Measurements from ENCODE around the gene ACTR6.
A peak's percentile ranks its signal among the peaks of the same experiment; 100 is the strongest.

- TF ChIP-seq NR2F1 (conservative IDR thresholded peaks at IDR 0.05), result no peak
- TF ChIP-seq CTCF (IDR thresholded peaks at IDR 0.05 in 2 of 3, conservative IDR thresholded peaks at IDR 0.05 in 1 of 3; ENCODE audit: control insufficient read depth in 2 of 3, extremely low read depth in 1 of 3, insufficient read depth in 1 of 3, low read depth in 3 of 3, low read length in 3 of 3), result no peak
- no peak for TF ChIP-seq ZNF384 (IDR thresholded peaks at IDR 0.05; ENCODE audit: borderline replicate concordance, low read depth, low read length)
- no peak for TF ChIP-seq CHD1 (IDR thresholded peaks at IDR 0.05; ENCODE audit: low read depth, low read length)
- no peak for TF ChIP-seq EP300 (IDR thresholded peaks at IDR 0.05; ENCODE audit: borderline replicate concordance in 1 of 2, control insufficient read depth in 1 of 2, low read depth in 2 of 2, low read length in 2 of 2)
- TF ChIP-seq CHD2 (IDR thresholded peaks at IDR 0.05; ENCODE audit: borderline replicate concordance, low read depth, low read length), result no peak
- TF ChIP-seq NFIC (IDR thresholded peaks at IDR 0.05; ENCODE audit: low read depth, low read length), result no peak
- no peak for TF ChIP-seq CEBPB (IDR thresholded peaks at IDR 0.05; ENCODE audit: borderline replicate concordance in 1 of 2, low read depth in 2 of 2, low read length in 2 of 2)
- TF ChIP-seq SMAD1 (IDR thresholded peaks at IDR 0.05; ENCODE audit: low read depth, partially characterized antibody), result no peak
- no peak for TF ChIP-seq KAT2A (conservative IDR thresholded peaks at IDR 0.05; ENCODE audit: control insufficient read depth, low read depth, low read length)
- peak; percentile 74 for TF ChIP-seq POLR2A (IDR thresholded peaks at IDR 0.05; ENCODE audit: low read depth, low read length)
Observed at GRCh38 chr12:100266835-100267602, 66.4 kb downstream of the ACTR6 start, which contains the start of the genes DEPDC4 and SCYL2.

Data from GM12878 (cell line).